ENCODE measurements around the gene SHROOM3.

DNA sequence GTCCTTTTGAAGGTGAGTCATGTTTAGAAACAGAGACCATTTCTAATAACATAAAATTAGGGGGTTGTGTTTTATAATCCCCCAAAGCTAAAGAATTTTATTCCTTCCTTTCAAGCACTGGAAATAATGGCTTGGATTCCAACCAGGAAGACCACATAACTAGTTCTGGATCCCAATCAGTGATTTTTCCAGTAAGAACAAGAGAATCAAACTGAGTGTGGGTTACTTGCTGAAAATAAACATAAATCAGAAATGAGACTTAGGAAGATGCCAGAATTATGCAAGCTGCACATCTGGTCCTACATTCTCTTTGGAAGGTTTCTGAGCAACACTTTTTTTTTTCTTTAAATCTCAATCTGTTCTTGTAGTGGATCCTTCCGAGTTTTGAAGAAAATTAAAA is 386.6 kb downstream of the SHROOM3 start:
- TF ChIP-seq EZH2phosphoT487 (IDR thresholded peaks at IDR 0.05; ENCODE audit: unreplicated experiment): no peak
- no peak for TF ChIP-seq POLR2AphosphoS5 (IDR thresholded peaks at IDR 0.05; ENCODE audit: low read depth)
- TF ChIP-seq, protein P1, sequence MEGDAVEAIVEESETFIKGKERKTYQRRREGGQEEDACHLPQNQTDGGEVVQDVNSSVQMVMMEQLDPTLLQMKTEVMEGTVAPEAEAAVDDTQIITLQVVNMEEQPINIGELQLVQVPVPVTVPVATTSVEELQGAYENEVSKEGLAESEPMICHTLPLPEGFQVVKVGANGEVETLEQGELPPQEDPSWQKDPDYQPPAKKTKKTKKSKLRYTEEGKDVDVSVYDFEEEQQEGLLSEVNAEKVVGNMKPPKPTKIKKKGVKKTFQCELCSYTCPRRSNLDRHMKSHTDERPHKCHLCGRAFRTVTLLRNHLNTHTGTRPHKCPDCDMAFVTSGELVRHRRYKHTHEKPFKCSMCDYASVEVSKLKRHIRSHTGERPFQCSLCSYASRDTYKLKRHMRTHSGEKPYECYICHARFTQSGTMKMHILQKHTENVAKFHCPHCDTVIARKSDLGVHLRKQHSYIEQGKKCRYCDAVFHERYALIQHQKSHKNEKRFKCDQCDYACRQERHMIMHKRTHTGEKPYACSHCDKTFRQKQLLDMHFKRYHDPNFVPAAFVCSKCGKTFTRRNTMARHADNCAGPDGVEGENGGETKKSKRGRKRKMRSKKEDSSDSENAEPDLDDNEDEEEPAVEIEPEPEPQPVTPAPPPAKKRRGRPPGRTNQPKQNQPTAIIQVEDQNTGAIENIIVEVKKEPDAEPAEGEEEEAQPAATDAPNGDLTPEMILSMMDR (conservative IDR thresholded peaks at IDR 0.05; ENCODE audit: low read depth in 2 of 2): no peak
- no peak for TF ChIP-seq EZH2 (IDR thresholded peaks at IDR 0.05; ENCODE audit: low read depth, unreplicated experiment)
- TF ChIP-seq JUNB (IDR thresholded peaks at IDR 0.05; ENCODE audit: unreplicated experiment): no peak
- TF ChIP-seq, protein P2, sequence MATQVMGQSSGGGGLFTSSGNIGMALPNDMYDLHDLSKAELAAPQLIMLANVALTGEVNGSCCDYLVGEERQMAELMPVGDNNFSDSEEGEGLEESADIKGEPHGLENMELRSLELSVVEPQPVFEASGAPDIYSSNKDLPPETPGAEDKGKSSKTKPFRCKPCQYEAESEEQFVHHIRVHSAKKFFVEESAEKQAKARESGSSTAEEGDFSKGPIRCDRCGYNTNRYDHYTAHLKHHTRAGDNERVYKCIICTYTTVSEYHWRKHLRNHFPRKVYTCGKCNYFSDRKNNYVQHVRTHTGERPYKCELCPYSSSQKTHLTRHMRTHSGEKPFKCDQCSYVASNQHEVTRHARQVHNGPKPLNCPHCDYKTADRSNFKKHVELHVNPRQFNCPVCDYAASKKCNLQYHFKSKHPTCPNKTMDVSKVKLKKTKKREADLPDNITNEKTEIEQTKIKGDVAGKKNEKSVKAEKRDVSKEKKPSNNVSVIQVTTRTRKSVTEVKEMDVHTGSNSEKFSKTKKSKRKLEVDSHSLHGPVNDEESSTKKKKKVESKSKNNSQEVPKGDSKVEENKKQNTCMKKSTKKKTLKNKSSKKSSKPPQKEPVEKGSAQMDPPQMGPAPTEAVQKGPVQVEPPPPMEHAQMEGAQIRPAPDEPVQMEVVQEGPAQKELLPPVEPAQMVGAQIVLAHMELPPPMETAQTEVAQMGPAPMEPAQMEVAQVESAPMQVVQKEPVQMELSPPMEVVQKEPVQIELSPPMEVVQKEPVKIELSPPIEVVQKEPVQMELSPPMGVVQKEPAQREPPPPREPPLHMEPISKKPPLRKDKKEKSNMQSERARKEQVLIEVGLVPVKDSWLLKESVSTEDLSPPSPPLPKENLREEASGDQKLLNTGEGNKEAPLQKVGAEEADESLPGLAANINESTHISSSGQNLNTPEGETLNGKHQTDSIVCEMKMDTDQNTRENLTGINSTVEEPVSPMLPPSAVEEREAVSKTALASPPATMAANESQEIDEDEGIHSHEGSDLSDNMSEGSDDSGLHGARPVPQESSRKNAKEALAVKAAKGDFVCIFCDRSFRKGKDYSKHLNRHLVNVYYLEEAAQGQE (IDR thresholded peaks at IDR 0.05; ENCODE audit: unreplicated experiment): no peak

Measured in GM23338 (cell line).